HEK293T (cell line): Measurements from ENCODE around the gene KIAA1217.

Source experiments
- CTCF ChIA-PET: fragments of 350-600 bp; formaldehyde crosslinking; extraction: SDS; loops from one replicate; lab custom pipeline; 2021; ENCODE audit warnings: antibody characterized with exemption, inconsistent platforms; lab: Yijun Ruan, JAX
- POLR2A ChIA-PET: fragments of 350-600 bp; formaldehyde crosslinking; extraction: SDS; loops from one replicate; lab custom pipeline; 2020; ENCODE audit warnings: antibody characterized with exemption, inconsistent platforms; lab: Yijun Ruan, JAX
- DNase-seq: peaks from one replicate; pipeline ENCODE4 v3.0.0; 2012; ENCODE audit warnings: mixed read lengths; ENCODE audit errors: extremely low spot score
- ARNT ChIP-seq: fragments of 450-650 bp; IDR thresholded peaks from 2 replicates; pipeline ENCODE4 v1.6.1; 2017; ENCODE audit warnings: mild to moderate bottlenecking
- BHLHE40 ChIP-seq: fragments of 450-650 bp; IDR thresholded peaks from 2 replicates; pipeline ENCODE4 v1.6.1; 2016; ENCODE audit warnings: mild to moderate bottlenecking, moderate library complexity, borderline replicate concordance
- CTBP1 ChIP-seq: fragments of 450-650 bp; IDR thresholded peaks from 2 replicates; pipeline ENCODE4 v1.6.1; 2016; ENCODE audit warnings: borderline replicate concordance
- ELF4 ChIP-seq: fragments of 450-650 bp; IDR thresholded peaks from 2 replicates; pipeline ENCODE4 v1.6.1; 2017; ENCODE audit warnings: antibody characterized with exemption
- FOXA1 ChIP-seq: fragments of 450-650 bp; IDR thresholded peaks from 2 replicates; pipeline ENCODE4 v1.6.1; 2016; ENCODE audit warnings: mild to moderate bottlenecking
- FOXK2 ChIP-seq: fragments of 450-650 bp; IDR thresholded peaks from 2 replicates; pipeline ENCODE4 v1.6.1; 2016; ENCODE audit warnings: mild to moderate bottlenecking
- FOXM1 ChIP-seq: fragments of 450-650 bp; IDR thresholded peaks from 2 replicates; pipeline ENCODE4 v1.6.1; 2017; ENCODE audit warnings: mild to moderate bottlenecking, borderline replicate concordance
- HDGF ChIP-seq: fragments of 450-650 bp; IDR thresholded peaks from 2 replicates; pipeline ENCODE4 v1.6.1; 2017; ENCODE audit warnings: antibody characterized with exemption, borderline replicate concordance
- L3MBTL2 ChIP-seq: fragments of 450-650 bp; conservative IDR thresholded peaks from 2 replicates; pipeline ENCODE4 v1.6.1; 2016; ENCODE audit warnings: mild to moderate bottlenecking
- LEF1 ChIP-seq: fragments of 450-650 bp; IDR thresholded peaks from 2 replicates; pipeline ENCODE4 v1.6.1; 2017; ENCODE audit warnings: mild to moderate bottlenecking, borderline replicate concordance
- NFRKB ChIP-seq: fragments of 450-650 bp; IDR thresholded peaks from 2 replicates; pipeline ENCODE4 v1.6.1; 2016; ENCODE audit warnings: mild to moderate bottlenecking, moderate library complexity
- PKNOX1 ChIP-seq: fragments of 450-650 bp; IDR thresholded peaks from 2 replicates; pipeline ENCODE4 v1.6.1; 2016
- SP1 ChIP-seq: fragments of 450-650 bp; IDR thresholded peaks from 2 replicates; pipeline ENCODE4 v1.6.1; 2017
- SUZ12 ChIP-seq: fragments of 450-650 bp; IDR thresholded peaks from 2 replicates; pipeline ENCODE4 v1.6.1; 2016; ENCODE audit warnings: mild to moderate bottlenecking
- TARDBP ChIP-seq: fragments of 450-650 bp; IDR thresholded peaks from 2 replicates; pipeline ENCODE4 v1.6.1; 2016
- ZNF384 ChIP-seq: fragments of 450-650 bp; IDR thresholded peaks from 2 replicates; pipeline ENCODE4 v1.6.1; 2016

The KIAA1217 gene

GRCh38 chr10:24541239-24541753 lies 332.4 kb downstream of the KIAA1217 start:
- POLR2A ChIA-PET, result no interaction called here
- no peak for TF ChIP-seq FOXA1
- no peak for TF ChIP-seq ZNF384
- no peak for TF ChIP-seq ARNT
- no peak for TF ChIP-seq TARDBP
- TF ChIP-seq HDGF, result no peak
- no peak for TF ChIP-seq SUZ12
- TF ChIP-seq SP1, result no peak
- TF ChIP-seq CTBP1, result no peak
- TF ChIP-seq BHLHE40, result no peak
- no peak for TF ChIP-seq LEF1
- CTCF ChIA-PET, result no interaction called here
- DNase-seq, result no peak

GRCh38 chr10:24542314-24543270 lies 333.7 kb downstream of the KIAA1217 start:
- TF ChIP-seq SUZ12, result no peak
- no peak for TF ChIP-seq CTBP1
- no peak for TF ChIP-seq L3MBTL2
- no peak for TF ChIP-seq BHLHE40
- TF ChIP-seq FOXK2, result no peak
- TF ChIP-seq LEF1, result no peak
- TF ChIP-seq NFRKB, result no peak
- no peak for DNase-seq
- ChIA-PET POLR2A (no interaction called here), CTCF (no interaction called here)

- no peak for TF ChIP-seq NFRKB
- no peak for TF ChIP-seq HDGF
- TF ChIP-seq FOXM1, result no peak
- TF ChIP-seq SUZ12, result no peak
- no peak for DNase-seq
- ChIA-PET CTCF (no interaction called here), POLR2A (no interaction called here)
Measured at GRCh38 chr10:24544776-24545175, 335.8 kb downstream of the KIAA1217 start.

- no peak for DNase-seq
- ChIA-PET POLR2A (no interaction called here), CTCF (no interaction called here)
- TF ChIP-seq L3MBTL2 (no peak), SUZ12 (no peak), ELF4 (no peak), BHLHE40 (no peak), HDGF (no peak), FOXM1 (no peak), LEF1 (no peak), CTBP1 (no peak), FOXA1 (no peak)
Measured at GRCh38 chr10:24545585-24545984, 336.6 kb downstream of the KIAA1217 start.

GRCh38 chr10:24550680-24551079 lies 341.7 kb downstream of the KIAA1217 start:
- POLR2A ChIA-PET, result no interaction called here
- CTCF ChIA-PET, result interaction anchor here (0.5 to 0.7 kb wide), 2 partner anchors 32 to 413 kb away, joined by 3 to 5 read pairs; no protein-coding TSS in a partner anchor
- TF ChIP-seq SP1 (no peak), HDGF (no peak)
- DNase-seq, result no peak

- DNase-seq, result no peak
- POLR2A ChIA-PET, result no interaction called here
- TF ChIP-seq ZNF384, result no peak
- no peak for TF ChIP-seq L3MBTL2
- TF ChIP-seq HDGF, result no peak
- no peak for TF ChIP-seq LEF1
- no peak for TF ChIP-seq FOXM1
- TF ChIP-seq FOXA1, result no peak
- TF ChIP-seq TARDBP, result no peak
- TF ChIP-seq FOXK2, result no peak
- no peak for TF ChIP-seq PKNOX1
- no peak for TF ChIP-seq ARNT
- no peak for TF ChIP-seq CTBP1
- TF ChIP-seq SP1, result no peak
- TF ChIP-seq BHLHE40, result no peak
- TF ChIP-seq ELF4, result no peak
- no peak for TF ChIP-seq SUZ12
- TF ChIP-seq NFRKB, result no peak
Measured at GRCh38 chr10:24551161-24551560, 342.2 kb downstream of the KIAA1217 start.

GRCh38 chr10:24552346-24553016 lies 343.5 kb downstream of the KIAA1217 start:
- DNase-seq, result peak; percentile 54
- TF ChIP-seq ARNT (no peak), HDGF (no peak)
- CTCF ChIA-PET, result interaction anchor here (0.8 kb wide), 1 partner anchor 8 kb away, joined by 3 read pairs; no protein-coding TSS in a partner anchor
- POLR2A ChIA-PET, result no interaction called here

More at GRCh38 chr10:24551161-24551560, 342.2 kb downstream of the KIAA1217 start:
- CTCF ChIA-PET, result interaction anchor here (0.7 kb wide), 1 partner anchor 33 kb away, joined by 3 read pairs; no protein-coding TSS in a partner anchor
